CD4-positive, alpha-beta T cell treated with Interleukin-10 for 1 hour (primary cell): Measurements from ENCODE around the gene FBXW8.

Source experiments
- DNase-seq: peaks from one replicate; pipeline ENCODE4 v3.0.0-alpha.2; 2020

The FBXW8 gene

GRCh38 chr12:116887897-116888296 is 22.9 kb upstream of the FBXW8 start:
- DNase-seq, result no peak

- DNase-seq, result no peak
Observed at GRCh38 chr12:116890330-116890729, 20.4 kb upstream of the FBXW8 start.

GRCh38 chr12:116891019-116891418 is 19.7 kb upstream of the FBXW8 start:
- no peak for DNase-seq

GRCh38 chr12:116892349-116893140 is 18.2 kb upstream of the FBXW8 start:
- no peak for DNase-seq

GRCh38 chr12:116894913-116895312 is 15.8 kb upstream of the FBXW8 start:
- DNase-seq, result no peak

- DNase-seq, result no peak
Observed at GRCh38 chr12:116896411-116896924, 14.3 kb upstream of the FBXW8 start.

- no peak for DNase-seq
Observed at GRCh38 chr12:116897476-116897875, 13.3 kb upstream of the FBXW8 start.

- DNase-seq, result no peak
Observed at GRCh38 chr12:116898669-116899068, 12.1 kb upstream of the FBXW8 start.

- DNase-seq, result no peak
Observed at GRCh38 chr12:116901612-116902011, 9.1 kb upstream of the FBXW8 start.

GRCh38 chr12:116903818-116904217 is 6.9 kb upstream of the FBXW8 start:
- DNase-seq, result no peak

- DNase-seq, result no peak
Observed at GRCh38 chr12:116906285-116906684, 4.5 kb upstream of the FBXW8 start.

- no peak for DNase-seq
Observed at GRCh38 chr12:116910280-116910644, 488 bp upstream of the FBXW8 start.

- DNase-seq, result no peak
Observed at GRCh38 chr12:116915326-116915725, 4.6 kb downstream of the FBXW8 start.

- DNase-seq, result no peak
Observed at GRCh38 chr12:116916122-116916521, 5.4 kb downstream of the FBXW8 start.

GRCh38 chr12:116916714-116917114 is 6.0 kb downstream of the FBXW8 start:
- DNase-seq, result peak; percentile 54

- no peak for DNase-seq
Observed at GRCh38 chr12:116918464-116918863, 7.7 kb downstream of the FBXW8 start.

GRCh38 chr12:116919247-116919661 is 8.5 kb downstream of the FBXW8 start:
- DNase-seq, result no peak

- DNase-seq, result no peak
Observed at GRCh38 chr12:116919706-116920485, 9.1 kb downstream of the FBXW8 start.

- no peak for DNase-seq
Observed at GRCh38 chr12:116920939-116921338, 10.2 kb downstream of the FBXW8 start.

- no peak for DNase-seq
Observed at GRCh38 chr12:116922194-116922897, 11.6 kb downstream of the FBXW8 start.

GRCh38 chr12:116924558-116925453 is 14.1 kb downstream of the FBXW8 start:
- peak; percentile 83 for DNase-seq
